CD4-positive, alpha-beta T cell treated with Interleukin-12 subunit alpha and Interleukin-12 subunit beta, for 1 hour (primary cell): ENCODE measurements around the gene GRID1.

ENCODE experiments used
- DNase-seq: peaks from one replicate; pipeline ENCODE4 v3.0.0-alpha.2; 2020

The GRID1 gene

DNA sequence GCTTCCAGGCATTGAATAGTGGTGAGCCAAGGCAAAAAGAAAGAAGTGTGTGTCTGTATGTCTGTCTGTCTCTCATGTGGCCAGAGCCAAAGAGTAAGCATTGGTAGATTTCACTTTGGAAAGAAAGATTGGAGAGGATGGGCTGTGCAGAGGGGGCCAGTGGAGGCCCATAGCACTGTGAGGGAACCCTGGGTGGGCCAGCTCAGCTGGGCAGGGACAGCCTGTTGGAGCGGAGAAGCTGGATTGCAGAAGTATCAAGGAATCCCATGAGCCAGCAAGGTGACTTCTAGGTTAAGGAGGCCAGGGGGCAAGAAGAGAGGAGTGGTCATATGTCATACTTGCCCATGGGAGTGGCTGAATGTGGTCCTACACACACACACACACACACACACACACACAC lies 1.5 kb upstream of the GRID1 start:
- no peak for DNase-seq

GRCh38 chr10:86367152-86367951 lies 757 bp upstream of the GRID1 start:
- DNase-seq: no peak

DNA sequence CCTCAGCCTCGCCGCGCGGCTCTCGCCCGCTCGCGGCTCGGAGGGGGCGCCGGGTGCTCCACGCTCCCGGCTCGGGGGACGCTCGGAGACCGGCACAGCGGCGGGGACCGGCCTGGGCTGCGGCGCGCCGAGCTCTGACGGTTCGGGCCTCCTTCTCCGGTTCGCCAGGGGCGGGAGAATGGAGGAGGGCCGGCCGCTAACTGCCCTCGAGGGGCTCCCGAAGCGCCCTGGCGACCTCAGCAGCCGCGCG lies 232 bp upstream of the GRID1 start:
- no peak for DNase-seq

- DNase-seq: no peak
Observed at GRCh38 chr10:86365346-86366032, 1.1 kb downstream of the GRID1 start.

GRCh38 chr10:86364491-86365345 lies 1.9 kb downstream of the GRID1 start:
- no peak for DNase-seq

DNA sequence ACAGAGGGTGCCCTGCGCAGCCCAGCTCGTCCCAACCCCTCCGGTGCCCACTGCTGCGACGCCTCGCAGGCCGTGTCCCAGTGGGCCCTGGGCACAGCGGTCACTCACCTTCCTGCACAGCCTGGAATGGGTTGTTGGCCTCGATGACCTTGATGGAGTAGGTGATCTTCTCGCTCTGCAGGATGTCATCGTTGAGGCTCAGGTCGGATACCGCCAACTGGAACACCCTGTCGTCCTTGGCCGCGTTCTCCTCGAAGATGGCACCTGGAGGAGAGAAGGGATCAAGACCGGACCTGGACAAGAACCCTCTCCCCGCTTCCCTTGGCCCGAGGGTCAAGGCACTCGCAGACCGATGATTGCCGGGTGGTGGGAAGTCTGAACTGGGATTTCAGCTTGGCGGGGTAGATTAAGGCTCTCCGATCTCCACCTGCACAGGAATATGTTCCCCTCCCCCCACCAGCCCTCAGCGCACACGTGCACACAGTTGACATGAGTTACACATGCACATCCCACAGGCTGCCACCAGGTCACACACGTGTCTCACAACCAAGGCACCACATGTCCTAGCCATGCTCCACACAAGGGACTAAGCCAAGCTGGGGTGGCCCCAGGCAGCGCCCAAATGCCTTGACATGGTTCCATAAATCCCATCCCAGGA lies 2.6 kb downstream of the GRID1 start:
- no peak for DNase-seq

DNA sequence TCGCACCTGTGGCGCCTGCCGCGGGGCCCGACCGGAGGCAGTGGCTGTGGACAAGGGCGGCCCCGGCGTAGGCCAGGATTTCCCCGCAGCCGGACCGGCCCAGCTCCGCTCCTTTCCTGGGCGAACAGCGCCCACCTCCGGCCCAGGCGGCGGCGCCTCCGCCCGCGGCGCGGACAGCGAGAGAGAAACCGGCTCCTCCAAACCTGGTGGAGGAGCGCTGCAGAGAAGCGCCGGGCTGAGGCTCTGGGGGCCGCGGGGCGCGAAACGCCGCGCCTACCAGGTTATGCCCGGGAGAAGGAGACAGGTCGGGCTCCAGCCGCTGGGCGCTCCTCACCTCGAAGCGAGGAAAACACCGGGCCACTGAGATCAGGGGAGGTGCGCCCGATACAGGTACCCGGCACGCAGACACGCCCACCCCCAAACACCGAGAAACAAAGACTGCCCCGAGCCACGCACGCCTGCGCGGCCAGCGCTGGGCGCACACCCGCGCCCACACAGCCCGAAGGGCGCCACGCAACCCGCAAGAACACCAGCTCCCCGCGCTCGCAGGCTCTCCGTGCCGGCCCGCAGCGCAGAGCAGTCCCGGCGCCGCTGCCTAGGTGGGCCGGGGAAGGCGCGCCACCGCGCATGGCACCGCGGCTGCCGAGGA lies 3.3 kb downstream of the GRID1 start:
- no peak for DNase-seq

GRCh38 chr10:86362586-86363183 lies 3.9 kb downstream of the GRID1 start:
- DNase-seq: no peak

GRCh38 chr10:86362129-86362527 lies 4.5 kb downstream of the GRID1 start:
- no peak for DNase-seq

DNA sequence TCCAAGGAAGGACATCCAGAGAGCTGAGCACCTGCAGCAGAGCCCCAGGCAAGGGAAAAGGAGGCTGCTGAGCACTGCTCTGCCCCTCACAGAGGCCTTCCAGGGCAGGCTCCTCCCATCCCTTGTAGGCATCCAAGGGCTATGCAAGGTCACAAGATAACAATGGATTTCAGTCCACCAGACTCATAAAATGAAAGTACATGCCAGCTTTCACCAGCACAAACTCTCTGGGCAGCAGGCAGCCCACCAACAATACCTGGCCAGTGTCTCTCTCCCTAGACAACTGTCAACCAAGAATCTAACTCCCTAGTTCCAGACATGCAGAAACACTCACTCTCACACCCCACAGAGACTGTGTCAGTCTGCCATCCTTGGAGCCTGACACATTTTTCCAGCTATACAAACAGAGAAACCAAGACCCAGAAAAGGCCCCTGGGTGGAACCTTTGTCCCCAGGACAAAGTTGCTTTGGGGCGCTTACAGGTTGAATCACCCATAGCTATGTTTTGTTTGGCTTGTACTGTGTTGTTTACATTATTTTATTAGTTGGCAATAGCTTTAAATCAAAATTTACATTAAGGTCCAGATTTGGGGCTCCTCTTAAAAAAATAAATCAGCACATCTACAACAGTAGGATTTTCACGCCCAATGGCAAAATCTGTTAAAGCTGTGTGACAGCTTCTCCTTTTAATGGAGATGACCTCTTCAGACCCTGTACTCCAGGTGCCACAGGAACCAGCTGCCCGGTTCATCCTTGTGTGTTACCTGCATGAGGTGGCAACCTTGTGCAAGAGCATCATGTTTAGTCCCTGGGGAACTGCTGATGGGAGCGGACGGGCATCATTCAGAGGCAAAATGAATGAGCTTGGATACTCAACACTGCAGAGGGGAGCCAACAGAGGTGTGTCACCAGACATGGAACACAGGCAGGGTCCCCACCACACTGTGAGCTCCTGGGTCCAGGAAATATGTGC lies 5.2 kb downstream of the GRID1 start:
- DNase-seq: no peak

GRCh38 chr10:86360657-86361056 lies 5.9 kb downstream of the GRID1 start:
- DNase-seq: no peak

- DNase-seq: no peak
Observed at GRCh38 chr10:86359954-86360353, 6.6 kb downstream of the GRID1 start.

DNA sequence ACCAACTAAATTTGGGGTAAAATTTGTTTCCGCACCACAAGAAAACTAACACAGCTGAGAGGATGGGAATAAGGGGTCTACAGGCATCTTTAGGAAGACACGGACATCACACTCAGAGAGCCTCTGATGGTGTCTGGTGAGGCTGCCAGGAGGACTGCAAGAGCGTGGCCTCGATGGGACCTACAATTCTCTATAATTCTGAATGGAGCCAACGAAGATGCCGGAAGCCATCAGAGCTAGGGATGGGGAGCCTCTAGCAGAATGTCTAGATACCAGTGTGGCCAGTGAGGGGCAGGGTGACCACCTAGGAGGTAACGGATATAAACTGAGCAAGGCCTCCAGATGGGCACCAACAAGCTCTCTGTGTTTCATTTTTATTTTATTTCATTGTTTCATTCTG lies 7.5 kb downstream of the GRID1 start:
- DNase-seq: no peak

DNA sequence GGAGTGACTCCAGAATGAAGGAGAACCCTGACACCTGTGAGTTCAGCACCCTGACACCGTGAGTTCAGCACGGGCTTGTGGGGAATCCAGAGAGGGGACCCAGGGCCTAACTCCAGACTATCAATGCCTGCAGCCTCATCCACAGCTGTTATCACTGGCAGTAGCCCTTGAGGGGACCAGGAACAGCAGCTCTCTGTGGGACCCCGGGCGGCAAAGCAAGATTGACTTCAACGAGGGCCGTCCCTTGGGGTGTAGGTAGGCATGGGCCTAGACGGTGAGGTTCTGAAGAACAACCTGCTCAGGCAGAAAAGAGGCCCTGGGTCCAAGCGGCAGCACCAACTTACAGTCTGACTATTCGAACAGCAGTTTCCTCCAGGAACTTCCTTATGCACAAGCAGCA lies 8.9 kb downstream of the GRID1 start:
- DNase-seq: no peak

- no peak for DNase-seq
Observed at GRCh38 chr10:86357041-86357440, 9.6 kb downstream of the GRID1 start.

DNA sequence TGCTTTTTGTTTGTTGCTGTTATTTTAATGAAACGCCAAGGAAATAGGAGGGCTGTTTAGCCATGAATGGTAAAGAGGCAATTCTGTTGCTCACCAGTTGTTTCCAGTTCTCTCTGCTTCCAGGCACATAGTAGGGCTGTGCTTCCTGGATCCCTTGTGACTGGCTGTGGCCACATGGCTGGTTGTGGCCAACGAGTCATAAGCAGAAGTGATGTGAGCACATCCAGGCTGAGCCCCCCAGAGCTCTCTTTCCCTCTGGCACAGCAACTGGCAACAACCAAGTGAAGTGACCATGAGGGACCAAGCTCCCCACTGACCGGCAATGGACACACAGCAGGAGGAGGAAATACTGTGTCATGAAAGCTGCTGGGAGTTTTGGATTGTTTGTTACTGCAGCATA lies 10.3 kb downstream of the GRID1 start:
- no peak for DNase-seq

DNA sequence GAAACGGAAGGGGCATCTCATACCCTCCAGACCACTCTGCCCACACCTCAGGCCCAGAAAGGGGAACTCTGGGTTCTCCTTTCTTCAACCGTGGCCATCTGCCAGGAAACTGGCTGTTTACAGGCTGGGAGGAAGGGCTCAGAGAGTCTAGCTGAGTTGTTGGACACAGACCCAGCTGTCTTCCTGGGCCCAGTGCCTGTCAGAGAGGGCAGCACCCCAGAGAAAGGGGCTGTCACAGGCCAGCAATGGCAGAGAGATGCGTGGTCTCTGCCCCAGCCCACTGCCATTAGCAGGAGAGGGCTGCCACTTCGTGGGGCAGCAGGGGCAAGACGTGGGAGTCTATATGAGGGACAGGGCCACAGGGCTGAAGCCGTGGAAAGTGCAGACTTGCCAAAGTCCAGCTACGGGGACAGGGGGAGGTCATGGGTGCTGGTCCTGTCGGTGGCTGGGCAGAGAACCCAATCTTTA lies 11.0 kb downstream of the GRID1 start:
- no peak for DNase-seq

- no peak for DNase-seq
Observed at GRCh38 chr10:86354761-86355540, 11.6 kb downstream of the GRID1 start.

DNA sequence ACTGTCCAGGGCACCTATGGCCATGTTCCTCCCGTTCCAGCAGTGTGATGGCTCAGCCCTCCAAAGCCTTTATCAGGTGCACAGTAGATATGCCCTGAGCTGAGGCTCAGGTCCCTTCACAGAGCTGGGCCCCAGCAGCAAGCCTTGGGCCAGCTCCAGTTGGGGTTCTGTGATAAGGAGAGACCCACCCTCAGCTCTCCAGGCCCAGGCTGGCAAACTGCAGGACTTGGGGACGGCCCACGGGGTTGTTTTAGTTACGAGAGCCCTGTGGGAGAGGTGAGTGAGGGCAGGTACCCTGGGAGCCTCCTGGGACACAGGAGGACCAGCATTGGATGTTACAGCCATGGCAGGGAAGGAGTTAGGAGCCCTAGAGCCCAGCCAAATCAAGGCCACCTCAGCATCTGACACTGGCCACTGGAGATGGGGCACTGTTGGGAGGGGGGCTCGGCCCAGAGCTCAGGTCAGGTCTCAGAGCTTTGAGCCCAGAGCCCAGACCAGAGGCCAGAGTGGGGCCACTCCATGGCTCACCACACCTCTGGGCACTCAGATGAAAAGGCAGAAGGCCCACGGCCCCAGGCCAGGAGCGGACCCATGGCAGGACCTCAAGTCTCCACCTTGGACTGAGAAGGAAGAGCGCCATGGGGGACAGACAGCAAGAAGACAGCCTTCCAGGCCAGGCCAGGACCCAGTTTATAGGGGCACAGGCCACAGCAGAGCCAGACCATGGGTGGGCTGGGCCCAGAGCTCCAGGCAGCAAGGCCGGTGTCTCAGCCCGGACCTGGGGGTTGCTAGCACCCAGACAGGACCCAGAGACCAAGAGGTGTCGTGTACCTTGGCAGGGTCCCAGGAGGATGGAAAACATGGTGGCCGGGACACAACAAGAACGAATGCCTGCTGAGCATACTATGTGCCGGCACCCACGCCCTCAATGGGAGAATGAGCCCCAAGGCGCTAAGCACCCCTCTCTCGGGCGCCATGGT lies 12.8 kb downstream of the GRID1 start:
- no peak for DNase-seq
